Measurements from ENCODE around the gene PCK1. TPM values are rescaled to one million over a fixed set of nuclear protein-coding genes. Genes with fewer than 3 reads are reported as not detected.

The PCK1 gene
- total and polyA plus RNA-seq, 2 of the 8 experiments (the other 6 are each of a cell fraction or from before 2014, with no cell fraction given): not detected

DNA sequence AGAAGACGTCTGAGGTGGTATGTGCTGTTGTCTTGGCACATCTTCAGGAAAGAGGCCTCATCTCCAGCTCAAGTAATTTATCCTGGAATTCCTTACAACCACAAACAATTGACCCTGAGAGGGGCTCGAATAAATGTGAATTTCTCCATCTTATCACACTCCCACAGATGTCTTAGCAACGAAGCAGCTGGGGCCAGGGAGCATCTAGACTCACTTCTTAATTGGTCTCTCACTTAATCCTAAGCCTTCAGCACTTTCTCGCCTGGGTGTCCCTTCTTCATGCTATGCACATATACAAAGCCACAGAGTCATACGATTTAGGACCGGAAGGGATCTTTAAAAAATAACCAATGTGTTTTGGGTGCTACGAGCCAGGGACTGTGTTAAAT, 27.1 kb downstream of the PCK1 start:
- Histone ChIP-seq H3K36me3 (ENCODE audit: control insufficient read depth in 2 of 4, insufficient read depth in 4 of 4, low read length in 3 of 4) (no peaks in the 10 kb centered on the region), H4K20me1 (replicated peaks in 1 of 2; ENCODE audit: control insufficient read depth in 1 of 2, insufficient read depth in 2 of 2, low read length in 2 of 2) (no peaks in the 10 kb centered on the region), H4K8ac (ENCODE audit: extremely low read depth, insufficient read depth, low read length) (no peak overlapping the region), H2AK5ac (ENCODE audit: low read depth, low read length) (no peak overlapping the region), H3K27me3 (replicated peaks in 1 of 4; ENCODE audit: control insufficient read depth in 3 of 4, extremely low read depth in 1 of 4, insufficient read depth in 3 of 4, low read length in 3 of 4) (peaks cover 0 to 2% (median 0%) of the 10 kb centered on the region in 4 experiments; a peak in 2 of 7 replicates), H3K4me1 (replicated peaks in 1 of 4; ENCODE audit: control insufficient read depth in 3 of 4, insufficient read depth in 4 of 4, low read length in 3 of 4) (peaks cover 0 to 2% (median 0%) of the 10 kb centered on the region in 4 experiments; a peak in 1 of 7 replicates), H2BK20ac (ENCODE audit: low read length) (no peak overlapping the region), H3K27ac (ENCODE audit: low read depth, low read length) (no peak overlapping the region), H4K91ac (replicated peaks; ENCODE audit: insufficient read length, low read length) (no peak overlapping the region), H3K4ac (replicated peaks; ENCODE audit: insufficient read length, low read depth, low read length) (no peak overlapping the region), H3K9me3 (ENCODE audit: insufficient read depth in 2 of 2, low read depth in 1 of 2, low read length in 1 of 2) (no peaks in the 10 kb centered on the region), H3K9ac (replicated peaks in 1 of 4; ENCODE audit: extremely low read depth in 1 of 4, low read depth in 3 of 4, low read length in 3 of 4) (no peak overlapping the region), H3K4me2 (ENCODE audit: insufficient read depth in 1 of 2, low read depth in 2 of 2, low read length in 2 of 2) (no peak overlapping the region), H4K5ac (ENCODE audit: insufficient read length, low read depth, low read length) (no peak overlapping the region), H3K23me2 (ENCODE audit: low read depth, low read length) (no peaks in the 10 kb centered on the region; the same call in 1 of the 2 replicates), H3K56ac (replicated peaks; ENCODE audit: insufficient read length, low read depth, low read length) (no peak overlapping the region), H2BK5ac (ENCODE audit: low read depth, low read length) (no peak overlapping the region), H2BK120ac (replicated peaks; ENCODE audit: low read depth, low read length) (no peak overlapping the region), H2BK15ac (ENCODE audit: low read length) (no peak overlapping the region), H3K14ac (ENCODE audit: insufficient read length) (no peak overlapping the region), H3K79me1 (ENCODE audit: low read depth, low read length) (no peaks in the 10 kb centered on the region), H3K4me3 (ENCODE audit: extremely low read depth in 1 of 4, insufficient read depth in 2 of 4, low read depth in 3 of 4, low read length in 4 of 4) (no peak overlapping the region), H3K18ac (ENCODE audit: extremely low read depth, low read length) (no peak overlapping the region), H3K79me2 (ENCODE audit: control insufficient read depth in 1 of 2, insufficient read depth in 2 of 2, low read length in 2 of 2) (no peaks in the 10 kb centered on the region), H2BK12ac (ENCODE audit: low read depth, low read length) (no peak overlapping the region), H2AFZ (ENCODE audit: low read length) (no peak overlapping the region), H3K23ac (ENCODE audit: insufficient read length) (no peak overlapping the region)
- TF ChIP-seq TAF7 (optimal IDR thresholded peaks at IDR 0.05; ENCODE audit: borderline replicate concordance, low read depth, low read length) (no peak), KDM5A (IDR thresholded peaks at IDR 0.05; ENCODE audit: low read length) (no peak), ASH2L (IDR thresholded peaks at IDR 0.05; ENCODE audit: low read length) (no peak), GTF2F1 (IDR thresholded peaks at IDR 0.05; ENCODE audit: borderline replicate concordance, low read depth, low read length) (no peak), CREB1 (IDR thresholded peaks at IDR 0.05) (no peak), JUND (IDR thresholded peaks at IDR 0.05; ENCODE audit: low read length) (no peak), ZNF274 (IDR thresholded peaks at IDR 0.05; ENCODE audit: borderline replicate concordance, extremely low read depth, low read length) (no peak), YY1 (IDR thresholded peaks at IDR 0.05; ENCODE audit: low read depth, low read length) (no peak), TAF1 (IDR thresholded peaks at IDR 0.05; ENCODE audit: low read depth, low read length) (no peak), SP1 (IDR thresholded peaks at IDR 0.05; ENCODE audit: low read depth, low read length) (no peak), RFX5 (IDR thresholded peaks at IDR 0.05; ENCODE audit: borderline replicate concordance, low read depth, low read length) (no peak)
- no peak for DNase-seq (ENCODE audit: low read depth in 1 of 2, low spot score in 2 of 2)
- ChIA-PET POLR2A (ENCODE audit: partially characterized antibody) (no interaction called here), CTCF (ENCODE audit: partially characterized antibody) (interaction anchor here (1.0 to 2.8 kb wide), 4 partner anchors 14 to 72 kb away, joined by 3 to 10 read pairs (median 6); no protein-coding TSS in a partner anchor)
- FAIRE-seq: no peak
- 86% methylated on average over 7 of the region's 7 CpGs; no CpG with 5 or more reads in 1 of the 2 experiments for WGBS, 2 experiments (ENCODE audit: extremely low coverage in 1 of 2, insufficient coverage in 1 of 2, insufficient read length in 1 of 2, insufficient replicate concordance in 2 of 2, low coverage in 1 of 2, low lambda C conversion rate in 2 of 2, missing lambda C conversion rate in 1 of 2)

All from H1 (cell line).